ENCODE measurements around the gene DCX.

DNA sequence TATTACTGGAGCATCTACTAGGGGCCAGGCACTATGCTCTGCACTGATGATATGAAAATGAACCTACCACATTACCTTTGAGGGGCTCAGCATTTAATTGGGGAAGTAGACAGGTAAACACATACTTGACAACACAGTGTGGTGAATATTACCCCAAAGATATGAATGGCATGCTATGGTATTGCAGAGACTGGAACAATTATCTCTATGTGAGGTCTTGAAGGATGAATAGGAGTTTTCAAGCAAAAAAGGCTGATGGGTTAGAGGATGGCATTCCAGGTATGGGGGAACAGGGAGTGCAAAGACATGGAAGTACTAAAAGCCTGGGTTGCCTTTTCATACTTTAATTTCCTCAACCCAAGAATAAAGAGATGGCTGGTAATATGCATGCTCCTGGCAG is 82.6 kb downstream of the DCX start:
- no peak for TF ChIP-seq CREM (IDR thresholded peaks at IDR 0.05; ENCODE audit: low read depth)
- TF ChIP-seq, protein P1, sequence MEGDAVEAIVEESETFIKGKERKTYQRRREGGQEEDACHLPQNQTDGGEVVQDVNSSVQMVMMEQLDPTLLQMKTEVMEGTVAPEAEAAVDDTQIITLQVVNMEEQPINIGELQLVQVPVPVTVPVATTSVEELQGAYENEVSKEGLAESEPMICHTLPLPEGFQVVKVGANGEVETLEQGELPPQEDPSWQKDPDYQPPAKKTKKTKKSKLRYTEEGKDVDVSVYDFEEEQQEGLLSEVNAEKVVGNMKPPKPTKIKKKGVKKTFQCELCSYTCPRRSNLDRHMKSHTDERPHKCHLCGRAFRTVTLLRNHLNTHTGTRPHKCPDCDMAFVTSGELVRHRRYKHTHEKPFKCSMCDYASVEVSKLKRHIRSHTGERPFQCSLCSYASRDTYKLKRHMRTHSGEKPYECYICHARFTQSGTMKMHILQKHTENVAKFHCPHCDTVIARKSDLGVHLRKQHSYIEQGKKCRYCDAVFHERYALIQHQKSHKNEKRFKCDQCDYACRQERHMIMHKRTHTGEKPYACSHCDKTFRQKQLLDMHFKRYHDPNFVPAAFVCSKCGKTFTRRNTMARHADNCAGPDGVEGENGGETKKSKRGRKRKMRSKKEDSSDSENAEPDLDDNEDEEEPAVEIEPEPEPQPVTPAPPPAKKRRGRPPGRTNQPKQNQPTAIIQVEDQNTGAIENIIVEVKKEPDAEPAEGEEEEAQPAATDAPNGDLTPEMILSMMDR (IDR thresholded peaks at IDR 0.05 in 2 of 3, conservative IDR thresholded peaks at IDR 0.05 in 1 of 3; ENCODE audit: insufficient read depth in 2 of 3, low read depth in 1 of 3, low read length in 3 of 3): no peak

All from K562 (cell line).